ENCODE data around the gene OR52E2.

The OR52E2 gene

DNA sequence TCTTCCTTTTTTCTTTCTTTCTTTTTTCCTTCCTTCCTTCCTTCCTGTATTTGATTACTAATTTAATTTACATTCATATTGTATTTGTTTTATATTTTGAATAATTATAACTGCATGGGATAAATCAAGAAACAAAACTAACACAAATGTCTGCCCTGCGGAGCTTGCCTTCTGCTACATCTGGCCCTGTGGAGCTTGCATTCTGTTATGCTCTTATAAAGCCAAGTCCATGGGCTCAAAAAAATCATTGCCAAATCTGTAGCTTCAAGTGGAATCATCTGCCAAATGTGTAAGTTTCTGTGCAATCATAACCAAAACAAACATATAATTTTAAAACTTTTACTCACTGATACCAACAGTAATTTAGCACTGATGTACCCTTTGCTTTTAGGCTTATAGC lies 21.1 kb downstream of the OR52E2 start:
- TF ChIP-seq EZH2phosphoT487 (IDR thresholded peaks at IDR 0.05; ENCODE audit: low read length) (no peak), EZH2 (optimal IDR thresholded peaks at IDR 0.05; ENCODE audit: low read depth, low read length) (no peak)
- TF ChIP-seq, protein P1, sequence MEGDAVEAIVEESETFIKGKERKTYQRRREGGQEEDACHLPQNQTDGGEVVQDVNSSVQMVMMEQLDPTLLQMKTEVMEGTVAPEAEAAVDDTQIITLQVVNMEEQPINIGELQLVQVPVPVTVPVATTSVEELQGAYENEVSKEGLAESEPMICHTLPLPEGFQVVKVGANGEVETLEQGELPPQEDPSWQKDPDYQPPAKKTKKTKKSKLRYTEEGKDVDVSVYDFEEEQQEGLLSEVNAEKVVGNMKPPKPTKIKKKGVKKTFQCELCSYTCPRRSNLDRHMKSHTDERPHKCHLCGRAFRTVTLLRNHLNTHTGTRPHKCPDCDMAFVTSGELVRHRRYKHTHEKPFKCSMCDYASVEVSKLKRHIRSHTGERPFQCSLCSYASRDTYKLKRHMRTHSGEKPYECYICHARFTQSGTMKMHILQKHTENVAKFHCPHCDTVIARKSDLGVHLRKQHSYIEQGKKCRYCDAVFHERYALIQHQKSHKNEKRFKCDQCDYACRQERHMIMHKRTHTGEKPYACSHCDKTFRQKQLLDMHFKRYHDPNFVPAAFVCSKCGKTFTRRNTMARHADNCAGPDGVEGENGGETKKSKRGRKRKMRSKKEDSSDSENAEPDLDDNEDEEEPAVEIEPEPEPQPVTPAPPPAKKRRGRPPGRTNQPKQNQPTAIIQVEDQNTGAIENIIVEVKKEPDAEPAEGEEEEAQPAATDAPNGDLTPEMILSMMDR (IDR thresholded peaks at IDR 0.05; ENCODE audit: low read length) = no peak
- Histone ChIP-seq H3K4me1 (ENCODE audit: low read length) (no peaks in the 10 kb centered on the region), H3K27me3 (replicated peaks; ENCODE audit: insufficient read depth, low read length) (no peaks in the 10 kb centered on the region), H4K20me1 (ENCODE audit: insufficient read depth, low read length) (no peaks in the 10 kb centered on the region), H3K4me2 (ENCODE audit: low read depth, low read length) (no peak overlapping the region), H3K9me2 (replicated peaks; ENCODE audit: insufficient read depth, low read length) (no peaks in the 10 kb centered on the region), H3K36me3 (replicated peaks; ENCODE audit: insufficient read depth, low read length) (no peaks in the 10 kb centered on the region), H2AFZ (ENCODE audit: low read length) (no peak overlapping the region), H3F3A (ENCODE audit: insufficient read depth, low read length) (no peaks in the 10 kb centered on the region), H3K4me3 (ENCODE audit: low read length) (no peak overlapping the region), H3K9ac (ENCODE audit: low read length) (no peak overlapping the region), H3K9me3 (replicated peaks; ENCODE audit: insufficient read depth, low read length) (no peaks in the 10 kb centered on the region), H3K27ac (ENCODE audit: low read length) (no peak overlapping the region), H3K79me2 (ENCODE audit: low read length) (no peaks in the 10 kb centered on the region)
- no peak for DNase-seq

DNA sequence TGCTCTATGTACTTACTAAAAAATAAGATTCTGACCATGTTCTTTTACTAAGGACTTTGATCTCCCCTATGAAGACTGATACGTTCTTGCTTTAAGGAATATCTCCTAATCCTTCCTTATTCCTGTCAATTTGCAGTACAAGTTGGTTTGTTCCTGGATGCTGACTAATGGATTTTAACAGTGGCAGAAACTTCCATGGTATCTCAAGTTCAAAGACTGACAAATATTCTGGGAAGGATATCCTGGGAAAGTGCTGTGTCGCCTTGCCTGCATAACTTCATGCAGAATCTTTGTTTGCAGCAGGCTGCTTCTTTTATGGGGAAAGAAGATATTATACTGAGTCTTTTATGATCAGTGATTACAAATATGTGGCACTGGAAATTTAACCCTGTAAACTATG lies 21.5 kb downstream of the OR52E2 start:
- Histone ChIP-seq H3K9ac (ENCODE audit: low read length) (no peak overlapping the region), H3K36me3 (replicated peaks; ENCODE audit: insufficient read depth, low read length) (no peaks in the 10 kb centered on the region), H3K9me2 (replicated peaks; ENCODE audit: insufficient read depth, low read length) (no peaks in the 10 kb centered on the region), H3F3A (ENCODE audit: insufficient read depth, low read length) (no peaks in the 10 kb centered on the region), H3K27ac (ENCODE audit: low read length) (no peak overlapping the region), H3K4me1 (ENCODE audit: low read length) (no peaks in the 10 kb centered on the region), H3K4me3 (ENCODE audit: low read length) (no peak overlapping the region), H4K20me1 (ENCODE audit: insufficient read depth, low read length) (no peaks in the 10 kb centered on the region), H3K27me3 (replicated peaks; ENCODE audit: insufficient read depth, low read length) (no peaks in the 10 kb centered on the region), H3K79me2 (ENCODE audit: low read length) (no peaks in the 10 kb centered on the region), H3K4me2 (ENCODE audit: low read depth, low read length) (no peak overlapping the region), H3K9me3 (replicated peaks; ENCODE audit: insufficient read depth, low read length) (no peaks in the 10 kb centered on the region), H2AFZ (ENCODE audit: low read length) (no peak overlapping the region)
- TF ChIP-seq, protein P1 (IDR thresholded peaks at IDR 0.05; ENCODE audit: low read length) = no peak
- TF ChIP-seq EZH2 (optimal IDR thresholded peaks at IDR 0.05; ENCODE audit: low read depth, low read length) (no peak), EZH2phosphoT487 (IDR thresholded peaks at IDR 0.05; ENCODE audit: low read length) (no peak)
- DNase-seq = no peak

DNA sequence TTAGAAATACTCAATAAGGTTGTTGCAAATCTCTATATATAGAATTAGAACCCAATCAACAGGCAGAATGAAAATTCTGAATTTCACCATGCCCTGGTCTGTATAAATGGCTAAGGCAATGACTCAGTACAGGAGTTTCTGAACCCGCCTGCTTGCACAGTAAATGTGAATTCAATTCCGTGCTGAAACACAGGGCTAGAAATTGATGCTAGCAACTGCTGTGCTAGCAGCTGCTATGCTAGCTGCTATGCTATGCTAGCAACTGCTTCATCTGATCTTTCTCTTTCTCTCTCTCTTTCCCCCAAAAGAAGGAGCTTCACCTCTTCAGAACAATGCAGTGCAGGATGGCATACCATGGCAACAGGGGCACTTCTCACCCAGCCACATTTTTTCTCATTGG lies 22.8 kb downstream of the OR52E2 start:
- no peak overlapping the region for H2AFZ ChIP-seq (ENCODE audit: low read length)
- DNase-seq = no peak
- no peak overlapping the region for H3K27ac ChIP-seq (ENCODE audit: low read length)
- H3K36me3 ChIP-seq (replicated peaks; ENCODE audit: insufficient read depth, low read length) = no peaks in the 10 kb centered on the region
- no peaks in the 10 kb centered on the region for H4K20me1 ChIP-seq (ENCODE audit: insufficient read depth, low read length)
- no peaks in the 10 kb centered on the region for H3K27me3 ChIP-seq (replicated peaks; ENCODE audit: insufficient read depth, low read length)
- H3K4me2 ChIP-seq (ENCODE audit: low read depth, low read length) = no peak overlapping the region
- H3K4me3 ChIP-seq (ENCODE audit: low read length) = no peak overlapping the region
- no peaks in the 10 kb centered on the region for H3K9me2 ChIP-seq (replicated peaks; ENCODE audit: insufficient read depth, low read length)
- H3K9me3 ChIP-seq (replicated peaks; ENCODE audit: insufficient read depth, low read length) = no peaks in the 10 kb centered on the region
- H3K79me2 ChIP-seq (ENCODE audit: low read length) = no peaks in the 10 kb centered on the region
- H3K4me1 ChIP-seq (ENCODE audit: low read length) = no peaks in the 10 kb centered on the region
- no peaks in the 10 kb centered on the region for H3F3A ChIP-seq (ENCODE audit: insufficient read depth, low read length)
- TF ChIP-seq, protein P1 (IDR thresholded peaks at IDR 0.05; ENCODE audit: low read length) = no peak
- TF ChIP-seq EZH2 (optimal IDR thresholded peaks at IDR 0.05; ENCODE audit: low read depth, low read length) (no peak), EZH2phosphoT487 (IDR thresholded peaks at IDR 0.05; ENCODE audit: low read length) (no peak)
- H3K9ac ChIP-seq (ENCODE audit: low read length) = no peak overlapping the region
